HG03060 (cell line): ENCODE data around the gene ASCL1.

Experiments
- ATAC-seq: cut with Tn5 transposase; IDR thresholded peaks from one replicate; pipeline ENCODE4 v1.9.1; 2021; ENCODE audit warnings: low read depth, moderate number of reproducible peaks; ENCODE audit not compliant: unreplicated experiment

The ASCL1 gene

DNA sequence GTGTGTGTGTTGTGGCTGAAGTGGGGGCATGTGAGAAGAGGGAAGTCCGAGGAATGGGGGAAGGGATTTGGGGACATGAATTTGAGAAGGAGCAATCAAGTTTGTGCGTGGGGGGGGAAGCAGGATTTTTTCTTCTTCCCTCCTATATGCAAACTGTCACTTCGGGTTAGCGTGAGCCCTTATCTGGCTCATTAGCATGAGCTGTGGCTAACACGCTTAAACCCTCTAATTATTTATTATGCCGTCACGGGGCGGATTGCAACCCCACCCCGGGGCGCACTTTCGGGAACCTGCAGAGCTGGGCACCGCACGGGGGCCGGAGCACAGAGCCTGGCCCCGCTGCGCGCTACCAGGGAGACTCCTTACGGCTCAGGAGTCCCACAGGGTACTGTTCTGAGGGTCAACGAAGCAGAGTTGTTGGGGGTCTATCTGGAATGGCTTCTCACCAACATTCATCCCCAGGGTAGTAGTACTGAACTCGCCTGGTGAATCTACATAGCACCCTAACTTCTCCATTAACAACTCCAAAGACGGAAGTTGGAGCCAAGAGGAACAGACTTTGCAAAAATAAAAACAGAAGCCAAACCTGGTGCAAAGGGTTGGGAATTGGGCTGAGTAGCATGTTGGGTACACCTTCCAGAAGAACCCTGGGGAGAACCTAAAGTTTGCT, 6.4 kb upstream of the ASCL1 start:
- no peak for ATAC-seq

DNA sequence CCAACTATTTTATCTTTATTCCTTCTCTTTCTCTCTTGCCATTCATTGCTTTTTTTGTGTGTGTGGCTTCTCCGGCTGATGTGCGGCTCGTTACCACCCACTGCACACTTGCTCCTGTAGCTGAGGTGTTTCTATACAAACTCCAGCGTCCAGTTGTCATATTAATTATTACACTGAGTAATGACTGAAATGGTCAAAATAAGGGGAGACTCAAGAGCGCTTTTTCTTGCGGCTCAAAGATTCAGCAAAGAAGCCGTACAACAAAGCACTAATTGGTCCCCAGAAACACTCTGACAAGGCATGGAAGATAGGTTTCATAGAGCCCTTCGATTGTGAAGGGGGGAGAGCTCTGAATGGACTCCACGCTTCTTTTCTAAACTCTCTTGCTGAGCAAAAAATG, 5.6 kb upstream of the ASCL1 start:
- no peak for ATAC-seq

DNA sequence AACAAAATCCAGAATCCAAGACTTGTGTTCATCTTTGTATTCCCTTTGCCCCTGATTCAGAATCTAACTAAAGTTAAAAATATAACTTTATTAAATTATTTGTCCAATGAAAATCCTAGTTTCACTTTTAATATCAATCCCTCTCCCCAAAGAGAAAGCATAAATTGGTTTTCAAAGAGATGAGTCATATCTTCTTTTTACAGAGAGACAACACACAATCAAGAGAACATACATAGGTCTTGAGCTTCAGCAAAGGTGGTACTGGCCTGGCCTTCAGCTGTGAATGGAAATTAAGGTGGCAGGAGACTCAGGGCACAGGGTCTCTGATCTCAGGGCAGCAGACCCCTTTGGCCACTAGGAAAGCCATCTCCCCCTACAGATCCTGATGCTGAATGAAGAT, 4.3 kb upstream of the ASCL1 start:
- no peak for ATAC-seq

DNA sequence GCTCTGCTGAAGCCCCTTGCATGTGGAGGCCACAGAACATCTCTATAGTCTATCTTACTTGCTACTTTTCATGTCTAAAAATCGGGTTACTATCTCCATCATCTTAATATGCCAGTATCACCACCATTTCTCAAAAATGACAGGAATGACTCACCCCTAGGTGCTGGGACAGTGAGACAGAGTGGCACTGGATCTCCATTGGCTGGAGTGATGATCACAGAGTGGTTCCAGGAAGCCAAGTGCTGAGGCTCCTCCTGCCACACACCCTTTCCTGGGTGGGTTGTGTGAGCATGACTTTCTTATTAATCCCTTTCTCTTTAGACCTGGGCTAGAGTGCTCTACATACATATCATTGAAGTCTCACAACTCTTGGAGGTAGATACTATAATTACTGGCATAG, 3.3 kb upstream of the ASCL1 start:
- no peak for ATAC-seq

DNA sequence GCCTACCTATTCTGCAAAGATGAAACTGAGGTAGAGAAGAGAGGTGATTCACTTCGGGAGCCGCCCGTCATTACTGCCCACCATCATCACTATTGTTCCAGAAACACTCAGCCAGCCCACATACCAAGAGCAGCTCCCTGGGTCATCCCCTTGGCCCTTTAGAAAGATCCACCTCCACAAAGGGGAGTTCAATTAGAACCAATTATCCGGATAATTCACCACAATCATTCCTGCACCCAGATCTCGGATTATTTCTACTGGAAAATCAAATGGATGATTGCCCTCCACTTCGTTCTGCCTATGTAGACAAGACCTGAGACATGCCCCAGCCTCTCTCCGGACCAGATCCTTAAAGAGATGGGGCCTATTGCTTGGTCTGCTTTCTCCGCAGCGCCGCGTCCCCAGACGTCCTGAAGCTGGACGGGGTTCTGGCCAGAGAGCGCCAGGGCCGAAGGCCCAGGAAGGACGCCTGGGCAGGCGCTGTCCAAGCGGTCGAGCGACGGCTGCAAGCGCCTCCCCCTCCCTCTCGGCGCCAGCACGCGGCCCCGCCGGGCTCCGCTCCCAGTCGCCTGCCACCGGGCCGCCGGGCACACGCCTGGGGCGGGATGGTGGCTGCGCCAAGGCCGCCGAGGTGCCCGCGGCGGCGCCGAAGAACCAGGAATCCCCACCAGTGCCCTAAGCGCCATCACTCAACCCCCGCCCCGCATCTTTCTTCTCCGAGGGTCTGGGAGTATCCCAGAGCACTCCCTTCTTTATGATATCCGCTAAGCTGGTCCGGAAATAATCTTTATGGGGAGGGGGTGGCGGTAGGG, 1.3 kb upstream of the ASCL1 start:
- ATAC-seq, result no peak

DNA sequence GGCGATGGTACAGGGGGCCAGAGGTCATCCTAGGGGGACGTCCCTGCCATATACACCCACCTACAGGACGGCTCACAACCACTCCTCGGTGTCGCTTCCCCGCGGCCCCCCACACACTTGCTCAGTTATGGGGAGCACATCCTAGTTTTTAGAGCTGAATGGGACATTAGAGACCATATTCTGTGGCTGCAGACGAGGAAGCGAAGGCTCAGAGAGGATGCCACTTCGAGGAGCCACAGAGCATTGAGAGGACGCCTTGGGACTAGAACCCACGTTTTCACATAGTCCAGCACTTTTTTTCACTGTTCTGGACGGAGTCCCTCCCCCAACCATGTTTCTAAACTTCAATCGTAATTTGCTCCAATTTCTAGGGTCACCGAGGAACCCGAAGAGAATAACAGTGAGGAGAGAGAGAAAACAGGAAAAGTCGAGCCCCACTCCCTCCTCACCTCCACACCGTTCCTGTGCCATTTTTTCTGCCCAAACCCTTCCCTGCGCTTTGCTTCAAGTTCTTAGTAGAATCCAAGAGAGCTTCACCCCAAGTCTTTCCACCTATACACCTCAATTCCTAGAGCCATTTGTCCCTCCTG, 641 bp upstream of the ASCL1 start:
- no peak for ATAC-seq

DNA sequence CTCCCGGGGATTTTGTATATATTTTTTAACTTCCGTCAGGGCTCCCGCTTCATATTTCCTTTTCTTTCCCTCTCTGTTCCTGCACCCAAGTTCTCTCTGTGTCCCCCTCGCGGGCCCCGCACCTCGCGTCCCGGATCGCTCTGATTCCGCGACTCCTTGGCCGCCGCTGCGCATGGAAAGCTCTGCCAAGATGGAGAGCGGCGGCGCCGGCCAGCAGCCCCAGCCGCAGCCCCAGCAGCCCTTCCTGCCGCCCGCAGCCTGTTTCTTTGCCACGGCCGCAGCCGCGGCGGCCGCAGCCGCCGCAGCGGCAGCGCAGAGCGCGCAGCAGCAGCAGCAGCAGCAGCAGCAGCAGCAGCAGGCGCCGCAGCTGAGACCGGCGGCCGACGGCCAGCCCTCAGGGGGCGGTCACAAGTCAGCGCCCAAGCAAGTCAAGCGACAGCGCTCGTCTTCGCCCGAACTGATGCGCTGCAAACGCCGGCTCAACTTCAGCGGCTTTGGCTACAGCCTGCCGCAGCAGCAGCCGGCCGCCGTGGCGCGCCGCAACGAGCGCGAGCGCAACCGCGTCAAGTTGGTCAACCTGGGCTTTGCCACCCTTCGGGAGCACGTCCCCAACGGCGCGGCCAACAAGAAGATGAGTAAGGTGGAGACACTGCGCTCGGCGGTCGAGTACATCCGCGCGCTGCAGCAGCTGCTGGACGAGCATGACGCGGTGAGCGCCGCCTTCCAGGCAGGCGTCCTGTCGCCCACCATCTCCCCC, 777 bp downstream of the ASCL1 start:
- no peak for ATAC-seq

DNA sequence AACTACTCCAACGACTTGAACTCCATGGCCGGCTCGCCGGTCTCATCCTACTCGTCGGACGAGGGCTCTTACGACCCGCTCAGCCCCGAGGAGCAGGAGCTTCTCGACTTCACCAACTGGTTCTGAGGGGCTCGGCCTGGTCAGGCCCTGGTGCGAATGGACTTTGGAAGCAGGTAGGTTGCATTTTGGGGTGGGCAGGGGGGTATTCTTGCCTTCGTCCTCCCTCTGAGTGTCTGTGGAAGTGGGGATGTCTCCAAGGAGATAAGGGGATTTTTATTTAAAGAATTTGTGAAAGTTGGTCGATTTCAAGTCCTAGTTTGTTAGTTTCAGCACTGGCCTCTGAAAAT, 1.3 kb downstream of the ASCL1 start:
- ATAC-seq, result no peak

DNA sequence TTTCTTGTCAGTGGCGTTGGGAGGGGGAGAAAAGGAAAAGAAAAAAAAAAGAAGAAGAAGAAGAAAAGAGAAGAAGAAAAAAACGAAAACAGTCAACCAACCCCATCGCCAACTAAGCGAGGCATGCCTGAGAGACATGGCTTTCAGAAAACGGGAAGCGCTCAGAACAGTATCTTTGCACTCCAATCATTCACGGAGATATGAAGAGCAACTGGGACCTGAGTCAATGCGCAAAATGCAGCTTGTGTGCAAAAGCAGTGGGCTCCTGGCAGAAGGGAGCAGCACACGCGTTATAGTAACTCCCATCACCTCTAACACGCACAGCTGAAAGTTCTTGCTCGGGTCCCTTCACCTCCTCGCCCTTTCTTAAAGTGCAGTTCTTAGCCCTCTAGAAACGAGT, 1.9 kb downstream of the ASCL1 start:
- ATAC-seq, result no peak

DNA sequence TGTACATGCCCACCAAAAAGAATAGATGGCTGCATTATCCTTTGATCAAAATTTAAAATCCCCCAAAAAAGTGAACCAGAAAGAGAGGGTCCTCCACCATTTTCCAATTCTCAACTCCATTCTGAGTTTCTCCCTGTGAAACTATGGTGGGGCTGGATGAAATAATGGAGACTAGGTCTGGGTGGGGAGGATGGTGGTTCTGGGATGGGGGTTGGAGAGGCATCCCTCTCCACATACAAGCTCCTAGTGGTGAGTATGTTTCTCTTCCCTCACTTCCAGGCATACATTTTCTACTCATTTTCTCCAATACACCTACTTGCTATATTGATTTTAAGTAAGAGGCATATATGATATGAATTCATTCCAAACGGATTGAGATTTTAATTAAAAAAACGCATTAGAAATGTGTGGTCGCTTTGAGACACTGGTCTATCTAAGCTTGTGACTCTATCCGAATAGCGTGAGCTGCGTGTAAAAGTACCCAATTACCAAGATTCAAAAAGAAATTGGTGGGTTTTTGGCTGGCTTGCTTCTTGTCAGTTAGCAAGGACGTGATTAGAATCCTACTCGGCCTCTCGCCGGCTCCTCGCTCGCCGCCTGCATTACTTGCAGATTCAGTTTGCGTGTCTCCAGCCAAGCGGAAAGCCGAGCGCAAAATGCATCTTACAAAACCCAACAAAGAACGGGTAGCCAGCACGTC, 3.4 kb downstream of the ASCL1 start:
- ATAC-seq, result no peak

DNA sequence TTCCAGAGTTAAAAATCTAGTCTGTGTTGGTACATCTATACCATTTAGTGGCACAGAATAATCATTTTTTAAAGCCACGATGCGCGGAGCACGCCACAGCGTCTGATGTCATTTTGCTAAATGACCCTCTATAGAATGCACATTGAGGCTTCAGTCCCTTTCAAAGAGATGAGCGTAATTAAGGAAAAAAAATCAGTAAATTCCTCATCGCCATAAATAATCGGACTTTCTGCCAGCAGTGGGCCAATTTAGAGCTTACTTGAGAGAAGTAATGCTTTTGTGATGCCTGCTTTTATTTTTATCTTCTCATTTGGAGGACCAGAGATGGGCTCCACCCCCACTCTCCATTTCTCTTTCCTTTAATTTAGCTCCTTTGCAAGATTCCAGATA, 4.0 kb downstream of the ASCL1 start:
- ATAC-seq, result no peak

DNA sequence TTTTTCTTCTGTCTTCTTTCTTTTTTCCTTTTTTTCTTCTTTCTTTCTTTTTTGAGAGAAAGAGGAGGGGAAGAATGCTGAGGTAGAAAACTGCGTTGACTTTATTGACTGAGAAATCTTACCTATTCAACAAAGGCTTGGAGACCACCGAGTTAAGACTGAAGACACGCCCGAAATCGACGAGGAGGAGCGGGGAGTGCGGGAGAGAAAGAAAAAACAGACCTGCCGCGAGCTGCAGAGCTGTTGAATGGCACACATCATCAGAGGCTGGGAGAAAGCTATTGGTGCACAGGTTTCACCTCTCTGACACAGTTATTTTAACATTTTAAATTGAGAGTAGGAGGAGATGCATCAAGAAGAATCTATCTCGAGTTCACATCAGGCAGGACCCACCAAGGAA, 5.1 kb downstream of the ASCL1 start:
- no peak for ATAC-seq

DNA sequence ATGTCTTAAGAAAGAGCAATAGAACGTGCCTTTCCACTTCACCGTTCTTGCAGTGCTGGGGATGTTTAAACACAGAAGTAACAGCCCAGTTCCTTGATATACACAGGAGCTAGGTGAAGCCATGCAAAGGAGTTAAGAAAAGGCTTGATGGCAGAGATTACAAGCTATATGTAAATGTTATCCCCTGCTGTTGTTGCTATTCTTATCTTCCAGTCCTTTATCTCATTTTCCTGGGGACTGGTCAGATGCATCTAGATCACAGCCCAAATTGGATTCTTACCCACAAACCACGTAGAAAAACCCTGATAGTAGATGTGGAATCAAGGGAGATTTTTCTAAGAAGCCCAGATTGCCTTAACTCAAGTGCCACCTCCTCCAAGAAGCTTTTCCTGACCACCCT, 5.5 kb downstream of the ASCL1 start:
- no peak for ATAC-seq

DNA sequence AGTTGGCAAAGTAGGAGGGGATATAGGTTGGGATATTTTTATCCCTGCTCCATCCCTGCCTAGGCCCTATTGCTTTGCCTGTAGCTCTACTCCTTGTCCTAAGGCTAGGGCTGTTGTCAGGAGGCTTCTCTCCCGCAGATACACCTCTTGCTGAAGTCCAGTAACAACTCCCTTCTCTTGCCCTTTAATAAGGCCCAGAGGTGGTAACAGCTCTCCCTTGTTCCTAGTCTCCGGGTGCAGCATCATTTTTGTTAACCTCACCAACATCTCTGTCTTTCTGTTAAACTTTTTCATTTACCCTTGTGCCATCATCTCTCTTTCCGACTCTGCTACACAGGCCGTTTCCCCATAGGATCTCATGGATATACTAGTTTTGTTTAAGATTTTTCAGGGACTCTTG, 6.3 kb downstream of the ASCL1 start:
- ATAC-seq, result no peak

DNA sequence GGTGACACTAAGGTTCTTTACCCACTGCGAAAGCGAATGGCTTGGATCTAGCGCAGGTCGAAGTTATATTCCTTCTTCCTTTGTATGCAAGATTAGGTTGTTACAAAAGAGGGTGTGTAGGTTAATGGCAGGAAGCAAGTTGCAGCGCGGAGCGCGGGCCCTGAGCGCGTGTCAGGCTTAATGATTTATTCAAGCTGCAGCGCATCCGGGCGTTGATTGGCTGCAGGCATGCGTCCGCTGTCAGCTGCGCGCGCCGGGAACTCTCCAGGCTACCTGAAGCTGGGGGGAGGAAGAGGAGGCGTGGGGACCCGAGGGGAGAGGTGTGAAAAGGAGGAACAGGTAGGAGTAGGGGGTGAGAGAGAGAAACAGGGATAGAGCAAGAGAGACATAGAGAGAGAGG, 7.4 kb downstream of the ASCL1 start:
- ATAC-seq, result no peak

DNA sequence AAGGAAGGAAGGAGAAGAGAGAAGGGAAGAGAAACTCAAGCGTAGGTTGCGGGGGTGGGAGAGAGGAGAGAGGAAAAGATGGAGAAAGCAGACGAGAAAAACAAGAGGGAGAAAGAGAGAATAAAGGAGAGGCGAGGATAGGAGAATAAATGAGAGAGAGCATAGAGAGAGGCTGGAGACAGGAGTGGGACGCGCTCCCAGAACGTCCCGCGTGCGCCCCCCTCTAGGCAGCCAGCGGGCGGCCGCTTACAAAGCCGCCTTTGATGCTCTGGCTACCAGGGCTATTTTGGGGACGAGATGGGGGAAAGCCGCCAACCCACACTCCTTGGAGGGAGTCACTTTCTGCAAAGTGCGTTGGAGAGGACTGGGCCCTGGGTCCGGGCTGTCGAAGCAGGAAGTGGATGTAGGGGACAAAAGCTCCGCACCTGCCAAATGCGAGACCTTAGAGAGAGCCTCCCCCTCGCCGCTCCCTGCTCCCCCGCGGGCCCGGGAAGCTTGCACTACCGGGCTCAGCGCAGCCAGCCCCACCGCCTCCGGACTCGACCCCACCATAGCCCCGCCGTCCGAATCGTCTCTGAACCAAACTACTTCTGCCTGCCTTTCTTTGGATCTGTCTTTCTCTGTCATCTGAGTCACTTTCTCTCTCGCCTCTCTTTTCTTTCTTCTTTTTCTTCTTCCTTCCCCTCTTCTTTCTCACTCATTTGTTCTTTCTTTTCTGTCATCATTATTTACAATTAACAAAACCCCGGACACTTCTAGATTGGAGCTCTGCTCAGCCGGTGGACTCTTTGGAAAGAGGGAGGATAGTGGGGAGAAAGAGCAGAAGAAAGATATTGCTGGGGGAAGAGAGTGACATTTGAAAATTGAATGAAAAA, 8.0 kb downstream of the ASCL1 start:
- no peak for ATAC-seq

DNA sequence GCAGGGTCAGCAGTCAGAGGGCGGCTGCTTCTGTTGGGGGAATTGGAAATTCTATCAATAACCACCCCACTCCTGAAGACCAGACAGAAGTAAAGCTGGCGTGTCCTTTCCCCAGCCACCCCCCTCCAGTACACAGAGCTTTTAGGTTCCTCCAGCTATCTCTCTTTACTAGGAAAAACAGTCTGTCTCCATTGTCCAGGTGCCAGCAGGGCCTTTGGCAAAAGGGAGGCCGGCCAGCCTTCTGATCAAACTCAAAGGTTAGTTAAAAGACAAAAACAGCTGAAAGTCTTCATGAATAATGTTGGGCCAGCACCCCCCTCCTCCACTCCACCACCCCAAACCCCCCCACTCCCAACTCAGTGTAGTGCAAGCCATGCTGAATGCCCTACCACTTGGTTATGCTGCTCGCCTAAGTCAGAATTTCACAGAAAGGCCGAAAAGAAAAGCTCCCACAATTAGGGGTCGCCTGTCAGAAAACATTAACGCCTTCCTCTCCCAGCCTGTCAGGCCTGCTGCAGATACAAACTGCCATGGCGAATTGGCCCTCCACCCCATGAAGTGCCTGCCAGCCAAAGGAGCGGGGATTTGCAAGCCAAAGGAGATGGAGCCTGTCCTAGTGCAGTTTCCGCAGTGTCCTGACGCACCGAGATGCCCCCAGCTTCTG, 8.9 kb downstream of the ASCL1 start:
- ATAC-seq, result no peak

DNA sequence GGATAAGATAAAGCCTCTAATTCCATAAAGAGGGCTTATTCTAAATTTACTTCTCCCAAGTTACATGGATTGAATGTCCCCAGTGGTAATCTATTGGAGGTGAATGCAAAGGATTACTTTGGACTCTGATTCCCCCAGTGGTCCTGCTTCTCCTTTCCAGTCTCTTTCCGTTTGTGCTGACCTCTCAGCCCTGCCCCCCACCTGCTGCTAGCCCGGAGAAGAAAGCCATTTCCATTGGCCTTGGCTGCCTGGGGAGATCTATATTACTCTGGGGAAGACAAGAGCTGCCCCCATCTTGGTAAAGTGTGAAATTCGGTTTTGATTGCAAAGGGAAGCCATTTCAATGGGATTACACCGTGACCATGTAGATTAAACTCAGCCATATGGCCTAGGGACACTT, 13.3 kb downstream of the ASCL1 start:
- ATAC-seq, result no peak

DNA sequence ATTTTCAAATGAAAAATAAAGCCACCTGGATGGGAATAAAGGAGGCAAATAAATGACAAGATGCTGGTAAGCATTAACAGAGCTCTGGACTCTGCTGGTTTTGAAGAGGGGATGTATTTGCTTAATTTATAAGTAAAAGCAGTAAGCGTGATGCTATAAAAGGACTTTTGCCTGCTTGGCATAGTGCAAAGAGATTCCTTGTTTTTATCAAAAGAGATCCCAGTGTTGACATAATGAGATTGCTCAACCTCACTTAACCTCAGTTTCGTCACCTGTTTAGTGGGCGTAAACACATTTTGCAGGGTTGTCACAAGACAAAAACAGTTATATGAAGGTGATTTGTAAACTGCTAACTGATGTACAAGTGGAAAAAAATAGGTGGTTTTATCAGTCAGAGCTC, 13.8 kb downstream of the ASCL1 start:
- no peak for ATAC-seq
